Mesenteric fat pad (tissue), 1 donor: ENCODE measurements around the gene PLEKHH2. TPM values are rescaled to one million over a fixed set of nuclear protein-coding genes. Genes with fewer than 3 reads are reported as not detected.

Source experiments
- DNase-seq: peaks from one replicate; pipeline ENCODE4 v3.0.0-alpha.2; 2020; ENCODE audit warnings: low spot score
- total RNA-seq: library from RNA; stranded (reverse); fragmentation: NEBNext Ultra II Directional; extraction: Animal tissue kit (Norgen Biotek cat#: 25700); gene quantifications from one replicate; pipeline ENCODE4 v1.2.1, GENCODE V29; 2021
- donor health status: DM: yes; HTN: yes; CAD: no.

The PLEKHH2 gene
- total RNA-seq, 1 donor from 2014 or later: 11.4 TPM

DNA sequence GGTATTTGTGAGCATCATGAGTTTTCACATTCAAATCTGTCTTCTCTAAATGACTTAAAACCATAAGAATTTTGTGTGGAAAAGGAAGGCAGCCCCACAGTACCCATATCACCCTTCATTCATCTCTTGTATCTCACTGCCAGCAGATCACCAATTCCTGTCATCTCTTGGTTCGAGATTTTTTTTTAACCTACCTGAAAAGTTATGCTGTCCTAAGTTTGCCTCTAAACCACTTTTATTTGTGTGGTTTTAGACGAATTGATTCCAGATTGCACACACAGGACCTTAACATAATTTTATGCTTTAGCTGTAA lies 169.6 kb downstream of the PLEKHH2 start:
- no peak for DNase-seq

DNA sequence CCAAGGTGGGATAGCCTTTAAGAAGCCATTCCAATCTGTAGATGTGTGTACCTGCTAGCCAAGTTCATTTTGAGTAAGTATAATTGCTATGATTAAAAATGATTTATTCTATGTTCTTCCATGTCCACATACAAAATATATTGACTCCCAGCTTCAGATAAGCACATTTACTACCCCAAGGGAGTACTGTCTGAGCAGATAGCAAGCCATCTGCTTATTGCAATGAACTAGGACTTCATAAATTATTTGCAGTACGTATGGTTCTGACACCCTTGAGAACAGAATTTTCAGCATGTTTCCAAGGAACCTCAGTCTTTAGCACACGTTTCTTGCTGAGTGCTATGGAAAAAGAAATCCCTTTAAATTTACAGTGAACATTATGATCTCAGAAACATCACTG lies 173.4 kb downstream of the PLEKHH2 start:
- no peak for DNase-seq

DNA sequence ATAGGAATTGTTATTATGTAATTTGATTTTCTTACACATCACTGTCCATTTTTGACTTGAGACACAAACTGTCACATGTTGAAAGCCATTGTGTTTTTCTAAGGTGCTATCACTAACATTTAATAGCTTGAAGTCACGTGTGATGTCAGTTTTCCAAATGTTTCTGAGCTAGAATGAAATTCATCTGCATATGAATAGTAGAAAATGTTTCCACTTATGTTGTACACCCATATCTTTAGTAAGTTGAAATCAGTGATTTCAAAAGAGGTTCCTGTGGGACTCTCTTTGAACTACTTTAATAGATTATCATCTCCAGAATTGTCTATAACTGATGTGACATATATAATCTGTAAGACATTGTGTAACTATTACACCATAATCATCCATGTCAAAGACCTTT lies 173.8 kb downstream of the PLEKHH2 start:
- DNase-seq: no peak

DNA sequence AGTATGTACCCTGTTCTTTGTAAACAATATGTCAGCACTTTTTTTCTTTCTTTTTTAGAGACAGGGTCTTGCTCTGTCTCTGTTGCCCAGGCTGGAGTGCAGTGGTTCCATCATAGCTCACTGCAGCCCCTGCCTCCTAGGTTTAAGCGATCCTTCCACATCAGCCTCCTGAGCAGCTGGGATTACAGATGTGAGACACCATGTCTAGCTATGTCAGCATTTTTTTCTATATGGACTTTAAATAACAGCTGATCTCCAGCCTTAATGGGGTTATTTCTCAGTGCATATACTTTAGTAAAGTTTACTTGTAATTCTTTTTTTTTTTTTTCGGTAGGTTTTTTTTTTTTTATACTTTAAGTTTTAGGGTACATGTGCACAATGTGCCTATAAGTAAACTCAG lies 174.9 kb downstream of the PLEKHH2 start:
- no peak for DNase-seq

DNA sequence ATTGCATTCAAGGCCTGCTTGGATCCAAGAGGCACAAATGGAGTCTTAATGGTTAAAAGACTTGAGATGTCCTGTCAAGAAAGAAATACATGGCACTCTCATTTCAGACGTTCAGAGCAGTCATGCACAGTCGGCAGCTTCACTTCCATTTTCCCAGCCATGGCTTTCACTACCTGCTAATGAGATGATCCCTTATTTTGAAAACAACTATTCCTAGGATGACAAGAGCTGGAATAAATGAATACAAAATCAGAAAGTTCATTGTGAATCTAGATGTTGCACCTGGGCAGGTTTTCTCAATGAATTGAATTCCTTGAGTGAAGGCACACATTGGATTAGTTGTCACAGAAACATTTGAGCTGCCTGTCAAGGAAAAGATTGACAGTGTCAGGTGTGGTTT lies 175.9 kb downstream of the PLEKHH2 start:
- no peak for DNase-seq

DNA sequence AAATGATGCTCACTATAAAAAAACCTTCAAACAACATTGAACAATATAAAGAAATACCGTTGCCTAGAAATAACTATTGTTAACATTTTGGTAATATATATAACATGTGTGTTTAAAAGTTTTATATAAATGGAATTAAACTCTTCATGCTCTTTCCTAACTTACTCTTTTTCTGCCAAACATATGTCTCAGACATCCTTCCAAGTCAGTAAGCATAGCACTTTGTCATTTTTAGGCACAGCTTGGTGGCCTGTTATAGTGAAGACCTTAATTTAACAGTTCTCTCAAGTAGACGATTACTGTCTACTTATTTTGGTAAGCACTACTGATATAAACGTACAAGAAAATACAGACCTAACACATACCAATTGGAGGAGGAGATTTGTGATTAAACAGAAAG lies 177.7 kb downstream of the PLEKHH2 start:
- no peak for DNase-seq

Other genes starting within 250 kb of the PLEKHH2 start
- 38.0 TPM for gene THADA, start 41.2 kb upstream of the PLEKHH2 start, total RNA-seq
- 2.5 TPM for gene C1GALT1C1L, start 39.2 kb downstream of the PLEKHH2 start, total RNA-seq
- gene DYNC2LI1, start 136.8 kb downstream of the PLEKHH2 start, total RNA-seq: 7.4 TPM
- not detected for gene ABCG5, start 201.6 kb downstream of the PLEKHH2 start, total RNA-seq
- not detected for gene ABCG8, start 201.7 kb downstream of the PLEKHH2 start, total RNA-seq